AG10803 (cell line): ENCODE measurements around the gene GPR45.

ENCODE experiments used
- DNase-seq: peaks from one replicate; pipeline ENCODE4 v3.0.0; 2010; ENCODE audit warnings: low read depth
- H3K4me3 ChIP-seq: 2 replicates; pipeline ENCODE4 v1.5.1; 2011; ENCODE audit warnings: mild to moderate bottlenecking, low read length, control low read depth
- TF ChIP-seq, protein P1 (sequence below): conservative IDR thresholded peaks from 2 replicates; pipeline ENCODE4 v1.5.1; 2011; ENCODE audit warnings: mild to moderate bottlenecking, low read length, control low read depth, inconsistent platforms

GPR45 gene

DNA sequence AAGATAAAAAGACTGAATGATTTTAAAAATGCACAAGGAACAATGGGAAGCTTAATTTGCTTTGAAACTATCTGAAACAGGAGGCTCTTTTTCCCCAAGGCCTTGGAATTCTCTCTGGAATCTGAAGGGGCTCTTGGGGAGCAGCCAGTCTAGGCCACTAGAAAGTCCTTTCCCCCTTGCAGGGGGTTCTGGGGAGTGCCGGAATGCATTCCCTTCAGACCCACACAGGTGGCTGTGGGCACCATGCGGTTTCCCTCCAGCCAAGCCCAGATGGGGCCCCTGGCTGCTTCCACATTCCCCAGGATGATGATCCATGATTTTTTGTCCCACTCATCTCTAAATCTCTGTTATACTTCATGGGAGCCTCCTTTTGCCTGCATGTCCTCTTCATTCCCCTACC is 10.7 kb downstream of the GPR45 start:
- TF ChIP-seq, protein P1, sequence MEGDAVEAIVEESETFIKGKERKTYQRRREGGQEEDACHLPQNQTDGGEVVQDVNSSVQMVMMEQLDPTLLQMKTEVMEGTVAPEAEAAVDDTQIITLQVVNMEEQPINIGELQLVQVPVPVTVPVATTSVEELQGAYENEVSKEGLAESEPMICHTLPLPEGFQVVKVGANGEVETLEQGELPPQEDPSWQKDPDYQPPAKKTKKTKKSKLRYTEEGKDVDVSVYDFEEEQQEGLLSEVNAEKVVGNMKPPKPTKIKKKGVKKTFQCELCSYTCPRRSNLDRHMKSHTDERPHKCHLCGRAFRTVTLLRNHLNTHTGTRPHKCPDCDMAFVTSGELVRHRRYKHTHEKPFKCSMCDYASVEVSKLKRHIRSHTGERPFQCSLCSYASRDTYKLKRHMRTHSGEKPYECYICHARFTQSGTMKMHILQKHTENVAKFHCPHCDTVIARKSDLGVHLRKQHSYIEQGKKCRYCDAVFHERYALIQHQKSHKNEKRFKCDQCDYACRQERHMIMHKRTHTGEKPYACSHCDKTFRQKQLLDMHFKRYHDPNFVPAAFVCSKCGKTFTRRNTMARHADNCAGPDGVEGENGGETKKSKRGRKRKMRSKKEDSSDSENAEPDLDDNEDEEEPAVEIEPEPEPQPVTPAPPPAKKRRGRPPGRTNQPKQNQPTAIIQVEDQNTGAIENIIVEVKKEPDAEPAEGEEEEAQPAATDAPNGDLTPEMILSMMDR, result no peak
- H3K4me3 ChIP-seq, result no peak overlapping the region
- peak; percentile 30 for DNase-seq

DNA sequence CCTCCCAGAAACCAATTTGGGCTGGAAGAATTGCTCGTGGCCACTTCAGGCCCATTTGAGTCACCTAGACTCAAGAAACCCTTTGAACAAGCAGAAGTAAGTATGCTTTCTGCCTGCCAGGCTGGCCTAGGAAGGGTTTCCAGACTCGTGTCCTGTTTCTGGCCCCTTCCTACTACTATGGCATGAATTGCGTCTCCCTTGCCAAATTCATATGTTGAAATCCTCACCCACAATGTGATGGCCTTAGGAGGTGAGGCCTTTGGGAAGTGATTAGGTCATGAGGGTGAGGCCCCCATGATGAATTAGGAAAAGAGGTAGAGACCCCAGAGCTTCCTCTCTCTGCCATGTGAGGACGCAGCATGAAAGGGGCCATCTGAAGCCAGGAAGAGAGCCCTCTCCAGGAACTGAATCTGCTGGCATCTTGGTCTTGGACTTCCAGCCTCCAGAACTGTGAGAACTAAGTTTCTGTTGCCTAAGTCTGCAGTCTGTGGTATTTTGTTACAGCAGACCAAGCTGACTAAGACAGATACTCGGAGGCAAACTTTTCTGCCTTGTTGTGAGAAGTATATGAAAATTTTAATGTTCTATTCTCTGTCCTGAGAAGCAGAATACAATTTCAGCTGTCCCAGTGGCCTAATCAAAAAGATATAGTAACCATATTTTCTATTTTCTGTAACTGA is 13.1 kb downstream of the GPR45 start:
- TF ChIP-seq, protein P1, result no peak
- no peak overlapping the region for H3K4me3 ChIP-seq
- DNase-seq, result peak; percentile 22

DNA sequence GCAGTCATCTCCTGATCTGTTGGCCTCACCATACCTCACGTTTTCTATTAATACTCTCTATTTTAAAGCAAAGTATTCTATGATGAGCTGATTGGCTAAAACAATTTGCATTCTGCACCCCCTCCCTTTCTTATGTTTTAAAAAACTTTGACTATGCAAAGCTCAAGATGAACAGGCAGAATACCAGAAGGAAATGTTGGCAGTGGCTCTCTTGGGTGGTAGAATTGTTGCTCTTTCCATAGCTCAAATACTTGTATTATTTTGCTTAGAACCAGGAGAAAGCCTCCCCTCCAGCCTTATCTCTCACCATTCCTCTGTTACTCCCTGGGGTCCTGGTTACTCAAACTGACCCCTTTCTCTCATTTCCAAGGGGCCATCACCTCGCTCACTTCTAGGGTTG is 14.4 kb downstream of the GPR45 start:
- TF ChIP-seq, protein P1, result no peak
- H3K4me3 ChIP-seq, result no peak overlapping the region
- no peak for DNase-seq

DNA sequence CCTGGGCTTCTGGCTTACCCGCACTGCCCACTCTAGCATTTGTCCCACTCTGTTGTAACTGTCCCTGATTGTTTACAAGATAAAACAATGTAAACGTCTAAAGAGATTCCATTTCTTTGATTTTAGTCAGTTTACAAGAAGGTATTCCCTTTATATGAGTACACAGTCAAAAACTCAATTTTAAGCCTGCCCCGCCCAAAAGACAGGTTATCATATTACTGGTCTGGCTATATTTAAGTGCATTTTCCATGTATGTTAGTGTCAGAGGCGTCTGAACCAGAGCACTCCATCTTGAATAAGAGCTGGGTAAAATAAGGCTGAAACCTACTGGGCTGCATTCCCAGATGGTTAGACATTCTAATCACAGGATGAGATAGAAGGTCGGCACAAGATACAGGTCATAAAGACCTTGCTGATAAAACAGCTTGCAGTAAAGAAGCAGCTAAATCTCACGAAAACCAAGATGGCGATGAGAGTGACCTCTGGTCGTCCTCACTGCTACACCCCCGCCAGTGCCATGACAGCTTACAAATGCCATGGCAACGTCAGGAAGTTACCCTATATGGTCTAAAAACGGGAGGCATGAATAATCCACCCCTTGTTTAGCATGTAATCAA is 15.0 kb downstream of the GPR45 start:
- TF ChIP-seq, protein P1, result no peak
- no peak for DNase-seq
- no peak overlapping the region for H3K4me3 ChIP-seq

DNA sequence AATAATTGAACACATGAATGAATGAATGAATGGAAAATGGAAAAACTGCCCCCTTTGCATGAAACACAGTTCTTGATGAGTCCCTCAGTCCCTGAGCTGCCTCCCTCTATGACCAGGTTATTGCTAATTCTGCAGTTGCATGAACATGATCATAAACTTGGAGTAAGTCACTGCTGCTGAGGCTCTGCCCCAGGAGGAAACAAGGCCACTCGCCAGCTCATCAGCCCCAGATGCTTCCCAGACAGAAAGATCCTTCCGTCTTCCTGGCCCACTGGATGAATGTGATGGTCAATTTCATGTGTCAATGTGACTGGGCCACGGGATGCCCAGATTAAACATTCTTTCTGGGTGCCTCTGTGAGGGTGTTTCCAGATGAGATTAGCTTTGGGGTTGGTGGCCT is 16.4 kb downstream of the GPR45 start:
- peak; percentile 66 for DNase-seq
- TF ChIP-seq, protein P1, result no peak
- no peak overlapping the region for H3K4me3 ChIP-seq

DNA sequence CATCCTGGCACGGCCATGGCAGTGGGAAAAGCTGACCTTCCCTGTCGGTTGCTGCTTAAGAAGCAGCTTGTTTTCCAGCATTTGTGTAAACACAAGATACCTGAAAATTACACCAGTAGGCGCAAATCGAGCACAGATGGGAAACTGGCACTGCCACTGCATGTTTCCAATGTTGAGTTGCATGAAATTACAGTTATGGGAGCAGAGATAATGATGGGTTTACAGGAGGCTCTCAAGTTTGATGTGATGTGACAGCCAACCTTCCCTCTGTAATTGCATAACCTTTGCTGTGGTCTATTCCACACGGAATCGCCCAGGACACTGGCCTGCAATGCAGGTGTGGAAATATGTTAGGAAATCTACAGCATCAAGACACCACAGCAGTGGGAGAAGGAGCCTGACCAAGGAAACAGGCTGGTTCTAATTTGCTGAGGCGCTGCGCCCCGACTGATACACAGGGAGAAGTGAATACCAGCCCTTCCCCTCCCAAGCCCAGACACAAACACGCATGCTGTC is 17.4 kb downstream of the GPR45 start:
- TF ChIP-seq, protein P1, result no peak
- no peak overlapping the region for H3K4me3 ChIP-seq
- peak; percentile 51 for DNase-seq

DNA sequence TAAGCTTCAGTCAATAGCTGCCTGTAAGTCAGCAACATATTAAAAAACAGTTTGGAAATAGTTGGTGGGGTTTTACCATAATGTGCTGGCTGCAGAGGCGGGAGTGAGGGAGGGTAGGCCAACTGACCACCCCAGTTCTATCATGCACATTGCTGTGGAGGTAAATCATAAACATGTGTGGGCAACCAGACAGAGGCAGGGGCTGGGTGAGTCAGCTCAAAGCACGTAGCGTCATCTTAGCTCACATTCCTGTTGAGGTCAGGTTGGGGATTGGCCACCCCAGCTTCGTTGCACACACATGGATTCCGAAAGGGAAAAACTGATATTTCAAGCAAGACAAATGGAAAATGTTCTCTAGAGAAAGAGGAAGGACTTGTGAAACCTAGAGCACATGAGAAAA is 19.5 kb downstream of the GPR45 start:
- TF ChIP-seq, protein P1, result no peak
- peak; percentile 96 for DNase-seq
- no peak overlapping the region for H3K4me3 ChIP-seq
